GM19438 (cell line): ENCODE results near the gene RIC1.
A peak's percentile ranks its signal among the peaks of the same experiment; 100 is the strongest.
"Not testable (repeated sequence)": the region's sequence is repeated elsewhere in the genome, so short reads cannot be mapped to it uniquely, and the experiment has no call there.

ENCODE experiments used
- ATAC-seq: cut with Tn5 transposase; IDR thresholded peaks from one replicate; pipeline ENCODE4 v1.9.1; 2021; ENCODE audit warnings: low read depth; ENCODE audit not compliant: unreplicated experiment

Gene RIC1

DNA sequence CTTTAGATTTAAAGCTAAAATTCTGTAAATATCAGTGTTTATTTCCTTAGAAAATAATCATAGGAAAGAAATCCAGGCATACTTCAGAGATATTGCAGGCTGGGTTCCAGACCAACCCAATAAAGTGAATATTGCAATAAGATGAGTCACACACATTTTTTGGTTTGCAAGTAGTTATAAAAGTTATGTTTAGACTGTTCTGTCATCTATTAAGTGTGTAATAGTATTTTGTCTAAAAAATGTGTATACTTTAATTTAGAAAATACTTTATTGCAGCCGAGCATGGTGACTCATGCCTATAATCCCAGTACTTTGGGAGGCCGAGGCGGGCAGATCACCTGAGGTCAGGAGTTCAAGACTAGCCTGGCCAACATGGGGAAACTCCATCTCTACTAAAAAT is 6.9 kb upstream of the RIC1 start:
- no peak for ATAC-seq

GRCh38 chr9:5624655-5625054 is 4.3 kb upstream of the RIC1 start:
- ATAC-seq: no peak

DNA sequence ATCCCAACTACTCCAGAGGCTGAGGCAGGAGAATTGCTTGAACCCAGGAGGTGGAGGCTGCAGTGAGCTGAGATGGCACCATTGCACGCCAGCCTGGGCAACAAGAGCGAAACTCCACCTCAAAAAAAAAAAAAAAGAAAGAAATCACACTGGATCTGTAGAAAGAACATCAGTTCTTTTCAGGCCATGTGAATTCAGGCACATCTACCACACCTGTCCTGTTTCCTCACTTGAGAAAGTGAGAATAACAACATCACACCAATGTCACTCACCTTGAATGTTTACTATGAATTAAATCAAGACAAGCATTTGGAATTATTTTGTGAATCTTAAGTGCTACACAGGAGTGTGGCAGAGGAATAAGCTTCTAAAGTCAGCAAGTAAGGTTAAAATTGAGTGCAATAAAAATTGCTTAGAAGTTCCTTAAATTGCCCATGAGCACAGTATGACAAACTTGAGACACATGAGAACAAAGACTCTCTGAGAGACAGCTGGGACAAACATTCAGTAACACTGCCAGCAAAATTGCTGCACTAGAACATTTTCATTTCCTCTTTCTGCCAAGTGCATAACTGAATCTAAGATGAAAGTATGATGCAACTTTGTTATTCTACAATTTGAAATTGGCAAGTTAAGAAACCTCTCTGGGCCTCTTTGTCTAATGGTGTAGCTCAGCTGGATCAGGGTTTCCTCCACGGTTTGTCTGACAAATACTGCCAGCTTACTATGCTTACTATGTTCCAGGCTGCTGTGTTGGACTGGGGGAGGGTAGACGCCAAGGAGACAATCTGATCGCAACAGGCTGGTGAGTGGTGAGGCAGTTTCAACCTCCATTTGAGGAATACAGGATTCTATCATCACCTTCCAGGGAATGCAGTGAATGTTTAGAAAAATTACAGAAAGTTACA is 1.9 kb upstream of the RIC1 start:
- peak; percentile 49 for ATAC-seq

GRCh38 chr9:5627686-5628085 is 1.2 kb upstream of the RIC1 start:
- ATAC-seq: not testable (repeated sequence)

DNA sequence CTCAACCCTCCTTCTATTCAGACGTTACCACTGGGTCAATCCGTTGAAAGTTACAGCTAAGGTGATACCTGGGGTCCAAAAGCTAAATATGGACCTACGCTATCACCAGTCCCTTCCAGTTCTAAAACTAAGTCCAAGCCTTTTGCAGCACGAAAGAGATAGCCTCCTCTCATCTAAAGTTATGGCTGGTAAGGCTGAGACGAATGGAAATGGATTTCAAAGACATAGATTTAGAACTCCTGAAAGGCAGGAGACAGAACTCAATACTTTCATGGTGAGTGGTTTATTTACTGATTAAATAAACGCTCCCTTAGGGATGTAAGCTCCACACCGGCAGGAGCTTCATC is 751 bp upstream of the RIC1 start:
- ATAC-seq: no peak

- peak; percentile 1 for ATAC-seq
These were observed 589 bp downstream of the RIC1 start for GRCh38 chr9:5629312-5630080.

- ATAC-seq: no peak
These were observed 1.2 kb downstream of the RIC1 start for GRCh38 chr9:5630081-5630507.

DNA sequence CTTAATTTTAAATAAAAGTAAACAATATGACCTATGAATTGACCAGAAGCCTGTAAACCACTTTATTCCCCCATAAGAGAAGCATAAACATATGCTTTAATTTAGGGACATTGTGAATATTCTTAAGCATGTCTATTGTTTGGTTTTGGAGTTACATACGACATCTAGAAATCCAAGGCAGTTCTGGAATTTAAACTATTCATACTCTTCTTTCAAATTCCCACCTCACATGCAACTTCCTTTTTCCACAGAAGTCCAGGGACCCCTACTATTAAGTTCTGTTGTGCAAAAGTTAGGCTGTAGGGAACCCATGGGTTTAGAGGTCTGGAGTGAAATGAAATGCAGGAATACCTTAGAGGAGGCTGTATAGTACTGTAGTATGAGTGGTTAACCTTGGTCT is 2.1 kb downstream of the RIC1 start:
- no peak for ATAC-seq

DNA sequence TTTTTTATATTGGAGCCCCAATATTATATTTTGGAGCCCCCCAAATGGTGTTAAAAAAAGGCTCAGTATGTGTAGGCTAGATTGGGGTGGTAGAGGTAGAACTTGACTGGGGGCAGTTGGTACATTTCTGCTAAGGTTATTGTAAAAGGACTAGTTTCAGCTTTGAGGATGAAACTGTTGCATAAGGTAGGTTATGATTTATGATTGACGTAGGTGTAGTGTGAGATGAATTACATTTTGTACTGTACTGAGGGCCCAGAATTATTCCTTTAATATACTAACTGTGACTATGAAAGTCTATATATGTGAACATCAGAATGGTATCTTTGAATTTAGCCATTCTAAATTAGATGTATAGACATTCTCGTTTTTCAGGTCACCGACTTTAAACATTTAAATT is 3.6 kb downstream of the RIC1 start:
- no peak for ATAC-seq

DNA sequence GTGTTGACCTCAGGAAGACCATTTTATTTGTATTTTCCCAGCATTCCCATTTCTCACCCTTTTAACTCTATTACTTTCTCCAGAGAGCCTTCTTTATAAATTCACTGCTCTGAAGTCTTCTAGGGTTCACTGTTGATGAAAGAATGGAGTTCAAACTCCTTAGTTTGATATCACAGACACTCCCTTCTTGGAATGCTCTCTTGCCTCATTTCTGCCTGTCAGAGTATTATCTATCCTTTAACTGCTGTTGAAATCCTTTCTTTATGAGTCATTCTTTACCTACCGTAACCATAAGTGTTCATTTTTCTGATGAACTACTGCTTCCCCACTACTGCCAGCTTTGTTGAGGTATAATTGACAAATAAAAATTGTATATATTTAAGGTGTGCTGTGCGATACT is 4.3 kb downstream of the RIC1 start:
- ATAC-seq: no peak

DNA sequence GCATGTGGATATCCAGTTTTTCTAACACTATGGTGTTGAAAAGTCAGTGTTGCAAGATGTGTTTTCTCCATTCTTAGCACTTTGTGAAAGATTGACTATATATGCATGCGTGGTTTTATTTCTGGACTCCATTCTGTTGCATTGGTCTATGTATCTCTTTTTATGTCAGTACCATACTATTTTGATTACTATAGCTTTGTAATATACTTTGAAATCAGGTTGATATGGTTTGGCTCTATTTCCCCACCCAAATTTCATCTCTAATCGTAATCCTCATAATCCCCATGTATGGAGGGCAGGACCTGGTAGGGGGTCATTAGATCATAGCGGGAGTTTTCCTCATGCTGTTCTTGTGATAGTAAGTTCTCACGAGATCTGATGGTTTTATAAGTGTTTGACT is 6.5 kb downstream of the RIC1 start:
- ATAC-seq: no peak

- no peak for ATAC-seq
These were observed 10.9 kb downstream of the RIC1 start for GRCh38 chr9:5639816-5640215.

DNA sequence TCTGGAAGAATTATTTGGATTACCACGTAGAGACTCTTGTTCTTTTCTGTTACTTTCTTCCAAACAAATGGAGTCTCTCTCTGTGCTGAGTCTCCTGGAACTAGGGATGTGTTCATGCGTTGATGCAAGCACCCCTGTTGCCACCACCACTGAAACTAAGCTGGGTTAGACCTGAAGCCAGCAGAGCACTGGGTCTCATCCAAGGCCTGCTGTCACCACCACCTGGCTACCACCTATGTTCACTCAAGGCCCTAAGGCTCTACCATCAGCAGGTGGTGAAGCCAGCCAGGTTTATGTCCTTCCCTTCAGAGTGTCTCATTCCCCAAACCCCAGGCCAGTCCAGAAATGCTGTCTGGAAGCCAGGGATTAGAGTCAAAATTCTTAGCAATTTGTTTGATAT is 13.3 kb downstream of the RIC1 start:
- no peak for ATAC-seq

GRCh38 chr9:5643005-5643624 is 14.2 kb downstream of the RIC1 start:
- no peak for ATAC-seq

DNA sequence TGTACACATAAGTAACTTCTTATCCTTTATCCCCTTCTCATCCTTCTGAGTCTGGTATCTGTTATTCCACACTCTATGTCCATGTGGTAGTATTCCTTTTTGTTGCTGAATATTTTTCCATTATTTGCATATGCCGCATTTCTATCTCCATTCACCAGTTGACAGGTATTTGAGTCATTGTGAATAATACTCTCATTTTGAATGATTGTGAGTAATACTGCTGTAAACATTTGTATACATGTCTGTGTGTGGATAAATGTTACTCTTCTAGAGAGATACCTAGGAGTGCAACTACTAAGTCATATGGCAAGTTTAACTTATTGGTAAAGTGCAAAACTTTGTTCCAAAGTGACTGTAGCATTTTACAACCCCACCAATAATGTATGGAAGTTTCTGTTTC is 15.6 kb downstream of the RIC1 start:
- no peak for ATAC-seq

- ATAC-seq: no peak
These were observed 17.2 kb downstream of the RIC1 start for GRCh38 chr9:5646116-5646515.

DNA sequence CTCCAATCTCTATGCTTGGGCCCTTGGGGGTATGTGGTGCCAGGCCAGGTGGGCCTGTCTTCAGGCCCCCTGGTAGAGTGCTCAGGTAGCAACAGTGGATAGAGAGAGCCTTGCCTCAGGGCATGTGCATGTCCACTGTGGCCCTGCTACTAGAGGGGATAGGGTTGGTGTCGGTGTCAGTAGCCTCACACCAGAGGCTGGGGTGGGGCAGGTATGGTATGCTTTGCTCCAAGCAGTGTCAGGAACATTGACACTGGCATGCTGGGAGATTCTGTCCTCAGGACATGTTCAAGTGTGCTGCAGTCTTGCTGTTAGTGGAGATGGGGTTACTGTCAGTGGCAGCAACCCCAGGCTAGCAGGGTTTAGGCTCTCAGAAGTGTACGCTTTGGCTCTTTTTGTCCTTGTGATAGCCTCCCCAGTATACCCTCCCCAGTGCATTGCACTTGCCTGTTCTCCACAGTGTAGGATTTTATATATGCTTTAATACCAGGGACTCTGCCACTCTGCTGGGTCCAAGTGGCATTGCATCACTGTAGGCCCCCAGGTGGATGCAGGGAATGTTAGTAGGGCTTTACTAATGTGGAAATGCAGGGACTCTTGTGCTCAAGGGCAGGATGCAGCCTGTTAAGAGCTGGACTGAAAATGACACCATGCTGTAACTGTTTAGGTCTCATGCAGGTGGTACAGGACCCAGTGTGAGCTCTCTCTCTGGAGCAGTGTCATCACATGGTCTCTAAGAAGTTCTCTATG is 21.6 kb downstream of the RIC1 start:
- ATAC-seq: no peak

- no peak for ATAC-seq
These were observed 22.3 kb downstream of the RIC1 start for GRCh38 chr9:5651246-5651645.

- ATAC-seq: no peak
These were observed 23.9 kb downstream of the RIC1 start for GRCh38 chr9:5652821-5653220.

DNA sequence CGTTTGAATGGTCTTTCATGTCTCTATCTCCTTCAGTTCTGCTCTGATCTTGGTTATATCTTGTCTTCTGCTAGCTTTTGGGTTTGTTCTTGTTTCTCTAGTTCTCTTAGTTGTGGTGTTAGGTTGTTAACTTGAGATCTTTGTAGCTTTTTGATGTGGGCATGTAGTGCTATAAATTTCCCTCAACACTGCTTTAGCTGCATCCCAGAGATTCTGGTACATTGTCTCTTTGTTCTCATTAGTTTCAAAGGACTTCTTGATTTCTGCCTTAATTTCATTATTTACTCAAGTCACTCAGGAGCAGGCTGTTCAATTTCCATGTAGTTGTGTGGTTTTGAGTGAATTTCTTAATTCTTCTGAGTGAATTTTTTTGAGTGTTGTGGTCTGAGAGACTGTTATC is 33.9 kb downstream of the RIC1 start:
- not testable (repeated sequence) for ATAC-seq

DNA sequence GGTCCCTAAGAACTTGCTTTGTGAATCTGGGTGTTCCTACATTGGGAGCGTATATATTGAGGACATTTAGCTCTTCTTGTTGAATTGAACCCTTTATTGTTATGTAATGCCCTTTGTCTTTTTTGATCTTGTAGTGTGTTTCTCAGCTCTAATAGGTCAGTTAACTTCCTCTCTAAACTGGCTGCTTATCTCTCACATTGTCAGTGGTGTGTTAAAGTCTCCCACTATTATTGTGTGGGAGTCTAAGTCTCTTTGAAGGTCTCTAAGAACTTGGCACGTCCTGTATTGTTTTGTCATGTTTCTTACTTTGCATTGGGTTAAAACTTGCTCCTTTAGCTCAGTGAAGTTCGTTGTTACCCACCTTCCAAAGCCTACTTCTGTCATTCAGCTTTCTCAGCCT is 36.2 kb downstream of the RIC1 start:
- ATAC-seq: no peak
